ENCODE results near the gene SEZ6. TPM values are rescaled to one million over a fixed set of nuclear protein-coding genes. Genes with fewer than 3 reads are reported as not detected.

The SEZ6 gene
- total RNA-seq, 1 donor from 2014 or later = not detected

GRCh38 chr17:28968231-28968913, 37.5 kb downstream of the SEZ6 start:
- Histone ChIP-seq H3K27ac (ENCODE audit: low read depth, low read length) (no peak overlapping the region), H2AFZ (ENCODE audit: low read depth, low read length) (no peak overlapping the region), H3K36me3 (ENCODE audit: insufficient read depth, low read length) (no peaks in the 10 kb centered on the region), H3K4me3 (ENCODE audit: insufficient read depth, low read depth, low read length) (no peak overlapping the region), H3K9me3 (ENCODE audit: insufficient read depth, low read depth, low read length) (no peaks in the 10 kb centered on the region), H3K79me2 (ENCODE audit: insufficient read depth, low read length) (no peaks in the 10 kb centered on the region), H4K20me1 (ENCODE audit: insufficient read depth, low read length) (peaks cover 6% of the 10 kb centered on the region), H3K27me3 (ENCODE audit: insufficient read depth, low read length) (peaks cover 6% of the 10 kb centered on the region), H3K4me1 (ENCODE audit: insufficient read depth, low read length) (peaks cover 12% of the 10 kb centered on the region), H3K9ac (ENCODE audit: low read length) (no peak overlapping the region), H3K4me2 (ENCODE audit: low read length) (no peak overlapping the region)
- H3K27me3 Mint-ChIP-seq (ENCODE audit: low read depth, unreplicated experiment) = peaks cover 43% of the 10 kb centered on the region
- TF ChIP-seq CTCF (IDR thresholded peaks at IDR 0.05; ENCODE audit: insufficient read depth, low read depth, low read length) (no peak), EZH2 (IDR thresholded peaks at IDR 0.05; ENCODE audit: insufficient read depth, low read length) (no peak)
- H3K36me3 Mint-ChIP-seq (ENCODE audit: low read depth, unreplicated experiment) = peaks cover 2% of the 10 kb centered on the region
- peaks cover 21% of the 10 kb centered on the region for H3K4me1 Mint-ChIP-seq (ENCODE audit: low read depth, unreplicated experiment)
- FAIRE-seq (no peak), DNase-seq (ENCODE audit: low read depth) (peak; percentile 32)
- H3K27ac Mint-ChIP-seq (ENCODE audit: unreplicated experiment) = no peak overlapping the region
- no peak overlapping the region for H3K4me3 Mint-ChIP-seq (ENCODE audit: unreplicated experiment)
- peaks cover 3% of the 10 kb centered on the region for H3K9me3 Mint-ChIP-seq (ENCODE audit: unreplicated experiment)

GRCh38 chr17:28967221-28968135, 38.4 kb downstream of the SEZ6 start:
- H3K79me2 ChIP-seq (ENCODE audit: insufficient read depth, low read length) = no peaks in the 10 kb centered on the region
- FAIRE-seq = no peak
- TF ChIP-seq CTCF (IDR thresholded peaks at IDR 0.05; ENCODE audit: insufficient read depth, low read depth, low read length) (no peak), EZH2 (IDR thresholded peaks at IDR 0.05; ENCODE audit: insufficient read depth, low read length) (no peak)

More at GRCh38 chr17:28967221-28968135, 38.4 kb downstream of the SEZ6 start:
- Histone ChIP-seq H3K9me3 (ENCODE audit: insufficient read depth, low read depth, low read length) (no peaks in the 10 kb centered on the region), H3K27me3 (ENCODE audit: insufficient read depth, low read length) (peaks cover 6% of the 10 kb centered on the region), H3K9ac (ENCODE audit: low read length) (no peak overlapping the region), H3K36me3 (ENCODE audit: insufficient read depth, low read length) (no peaks in the 10 kb centered on the region), H3K4me1 (ENCODE audit: insufficient read depth, low read length) (peaks cover 3% of the 10 kb centered on the region), H4K20me1 (ENCODE audit: insufficient read depth, low read length) (no peaks in the 10 kb centered on the region), H3K4me2 (ENCODE audit: low read length) (no peak overlapping the region), H2AFZ (ENCODE audit: low read depth, low read length) (no peak overlapping the region), H3K4me3 (ENCODE audit: insufficient read depth, low read depth, low read length) (no peak overlapping the region), H3K27ac (ENCODE audit: low read depth, low read length) (no peak overlapping the region)
- DNase-seq (ENCODE audit: low read depth) = no peak
- peaks cover 15% of the 10 kb centered on the region for H3K4me1 Mint-ChIP-seq (ENCODE audit: low read depth, unreplicated experiment)
- H3K36me3 Mint-ChIP-seq (ENCODE audit: low read depth, unreplicated experiment) = peaks cover 2% of the 10 kb centered on the region
- H3K9me3 Mint-ChIP-seq (ENCODE audit: unreplicated experiment) = peaks cover 3% of the 10 kb centered on the region
- H3K4me3 Mint-ChIP-seq (ENCODE audit: unreplicated experiment) = no peak overlapping the region
- peaks cover 44% of the 10 kb centered on the region for H3K27me3 Mint-ChIP-seq (ENCODE audit: low read depth, unreplicated experiment)
- H3K27ac Mint-ChIP-seq (ENCODE audit: unreplicated experiment) = no peak overlapping the region
